ENCODE measurements around the gene FGF2.
A peak's percentile ranks its signal among the peaks of the same experiment; 100 is the strongest.

Gene FGF2

DNA sequence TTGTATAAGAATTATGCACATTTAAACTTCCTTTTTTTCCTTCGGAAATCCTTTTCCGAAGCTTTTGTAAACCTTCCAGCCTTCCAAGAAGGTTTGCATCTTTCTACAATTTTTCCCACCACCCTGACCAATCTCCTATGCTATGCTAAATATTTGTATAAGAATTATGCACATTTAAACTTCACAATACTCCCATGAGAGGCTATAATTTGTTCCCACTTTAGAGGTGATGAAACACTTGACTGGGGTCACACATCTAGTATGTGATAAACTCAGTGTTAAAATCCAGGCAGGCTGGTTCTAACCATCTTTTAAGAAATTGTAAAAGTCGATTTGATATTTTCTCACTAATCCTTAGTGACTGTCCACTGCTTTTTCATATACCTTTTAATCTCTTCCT lies 73.7 kb downstream of the FGF2 start:
- no peak for DNase-seq (ENCODE audit: low read depth)
- TF ChIP-seq, protein P1, sequence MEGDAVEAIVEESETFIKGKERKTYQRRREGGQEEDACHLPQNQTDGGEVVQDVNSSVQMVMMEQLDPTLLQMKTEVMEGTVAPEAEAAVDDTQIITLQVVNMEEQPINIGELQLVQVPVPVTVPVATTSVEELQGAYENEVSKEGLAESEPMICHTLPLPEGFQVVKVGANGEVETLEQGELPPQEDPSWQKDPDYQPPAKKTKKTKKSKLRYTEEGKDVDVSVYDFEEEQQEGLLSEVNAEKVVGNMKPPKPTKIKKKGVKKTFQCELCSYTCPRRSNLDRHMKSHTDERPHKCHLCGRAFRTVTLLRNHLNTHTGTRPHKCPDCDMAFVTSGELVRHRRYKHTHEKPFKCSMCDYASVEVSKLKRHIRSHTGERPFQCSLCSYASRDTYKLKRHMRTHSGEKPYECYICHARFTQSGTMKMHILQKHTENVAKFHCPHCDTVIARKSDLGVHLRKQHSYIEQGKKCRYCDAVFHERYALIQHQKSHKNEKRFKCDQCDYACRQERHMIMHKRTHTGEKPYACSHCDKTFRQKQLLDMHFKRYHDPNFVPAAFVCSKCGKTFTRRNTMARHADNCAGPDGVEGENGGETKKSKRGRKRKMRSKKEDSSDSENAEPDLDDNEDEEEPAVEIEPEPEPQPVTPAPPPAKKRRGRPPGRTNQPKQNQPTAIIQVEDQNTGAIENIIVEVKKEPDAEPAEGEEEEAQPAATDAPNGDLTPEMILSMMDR (conservative IDR thresholded peaks at IDR 0.05; ENCODE audit: low read depth, low read length), result no peak

DNA sequence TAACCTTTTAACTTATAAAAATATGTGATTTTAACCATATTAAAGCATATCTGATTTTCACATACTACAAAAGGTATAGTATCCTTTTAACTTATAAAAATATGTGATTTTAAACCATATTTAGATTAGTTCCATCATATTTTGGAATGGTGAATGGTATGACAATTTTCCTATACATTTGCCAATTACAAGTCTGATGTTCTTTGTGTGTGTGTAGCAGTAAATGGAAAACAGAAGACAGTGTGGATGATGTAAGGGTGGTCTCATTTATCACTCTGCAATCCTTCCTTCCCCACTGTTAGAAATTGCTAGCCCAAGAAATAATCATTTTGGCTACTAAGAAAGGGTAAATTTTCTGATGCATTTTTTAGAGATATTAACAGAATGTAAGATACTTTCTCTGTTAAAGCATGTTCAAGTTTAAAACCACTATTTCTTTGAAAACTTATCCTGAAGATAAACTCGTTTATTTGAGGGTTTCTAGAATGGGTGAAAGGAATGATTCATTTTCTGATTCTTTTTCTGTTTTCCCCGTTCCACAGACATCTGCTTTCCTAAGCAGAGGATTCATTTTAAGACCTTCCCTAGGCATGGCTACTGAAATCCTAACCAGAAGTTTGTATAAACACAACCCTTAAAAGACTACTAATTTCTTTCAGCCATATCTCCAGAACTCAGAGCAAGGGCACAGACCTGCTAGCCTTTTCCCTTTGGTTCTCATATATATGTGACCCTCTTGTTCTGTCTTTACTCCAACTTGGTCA lies 74.8 kb downstream of the FGF2 start:
- TF ChIP-seq, protein P1 (conservative IDR thresholded peaks at IDR 0.05; ENCODE audit: low read depth, low read length), result no peak
- no peak overlapping the region for H3K4me3 ChIP-seq (ENCODE audit: low read depth, low read length)
- no peak for DNase-seq (ENCODE audit: low read depth)

More for the DNA sequence above, 73.7 kb downstream of the FGF2 start:
- no peak overlapping the region for H3K4me3 ChIP-seq (ENCODE audit: low read depth, low read length)

DNA sequence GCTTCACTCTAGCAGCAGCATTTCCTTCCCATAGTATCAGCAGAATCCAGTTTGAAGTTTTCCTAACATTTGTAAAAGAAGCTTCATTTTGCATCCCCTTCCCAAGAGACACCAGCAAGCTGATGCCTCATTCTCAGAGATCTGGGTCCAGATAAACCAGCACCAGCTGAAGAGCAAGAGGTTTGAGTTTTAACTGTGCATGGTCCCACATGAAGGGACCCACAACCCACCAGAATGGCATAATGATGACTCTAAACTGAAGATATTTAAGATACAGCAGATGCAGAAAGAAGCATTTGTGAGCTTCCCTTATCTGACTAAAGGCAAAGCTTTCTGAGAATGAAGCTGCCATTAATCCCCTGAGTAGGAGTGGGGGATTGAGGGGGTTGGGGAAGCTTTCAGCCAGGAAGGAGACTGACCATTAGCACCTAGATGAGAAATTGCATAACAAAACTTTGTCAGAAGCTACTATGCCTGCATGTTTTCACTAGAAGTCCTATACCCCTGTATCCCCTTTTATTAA lies 77.2 kb downstream of the FGF2 start:
- no peak for DNase-seq (ENCODE audit: low read depth)
- H3K4me3 ChIP-seq (ENCODE audit: low read depth, low read length), result no peak overlapping the region
- TF ChIP-seq, protein P1 (conservative IDR thresholded peaks at IDR 0.05; ENCODE audit: low read depth, low read length), result no peak

DNA sequence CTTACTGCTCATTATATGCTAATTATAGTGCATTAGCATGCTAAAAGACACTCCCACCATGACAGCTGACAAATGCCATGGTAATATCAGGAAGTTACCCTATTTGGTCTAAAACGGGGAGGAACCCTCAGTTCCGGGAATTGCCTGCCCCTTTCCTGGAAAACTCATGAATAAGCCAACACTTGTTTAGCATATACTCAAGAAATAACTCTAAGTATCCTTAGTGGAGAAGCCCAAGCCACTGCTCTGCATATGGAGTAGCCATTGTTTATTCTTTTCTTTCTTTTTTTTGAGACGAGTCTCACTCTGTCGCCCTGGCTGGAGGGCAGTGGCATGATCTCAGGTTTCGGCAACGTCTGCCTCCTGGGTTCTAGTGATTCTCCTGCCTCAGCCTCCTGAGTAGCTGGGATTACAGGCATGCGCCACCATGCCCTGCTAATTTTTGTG lies 80.3 kb downstream of the FGF2 start:
- no peak overlapping the region for H3K4me3 ChIP-seq (ENCODE audit: low read depth, low read length)
- DNase-seq (ENCODE audit: low read depth), result no peak
- TF ChIP-seq, protein P1 (conservative IDR thresholded peaks at IDR 0.05; ENCODE audit: low read depth, low read length), result no peak

DNA sequence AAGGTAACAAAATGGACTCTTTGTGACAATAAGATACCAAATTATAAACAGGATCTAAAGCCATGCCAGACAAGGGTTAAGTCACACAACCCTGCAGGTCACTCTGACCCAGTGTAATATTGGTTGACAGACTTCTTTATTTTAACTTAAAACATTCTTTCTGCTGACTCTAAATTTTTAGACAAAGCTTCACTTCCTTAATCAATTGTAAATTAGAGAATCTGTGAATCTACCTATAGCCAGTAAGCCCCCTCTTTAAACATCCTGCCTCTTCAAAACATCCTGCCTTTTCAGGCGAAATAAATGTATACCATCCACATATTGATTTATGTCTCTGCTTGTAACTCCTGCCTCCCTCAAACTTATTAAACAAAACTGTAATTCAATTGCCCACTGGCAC lies 81.6 kb downstream of the FGF2 start:
- TF ChIP-seq, protein P1 (conservative IDR thresholded peaks at IDR 0.05; ENCODE audit: low read depth, low read length), result no peak
- no peak overlapping the region for H3K4me3 ChIP-seq (ENCODE audit: low read depth, low read length)
- DNase-seq (ENCODE audit: low read depth), result no peak

DNA sequence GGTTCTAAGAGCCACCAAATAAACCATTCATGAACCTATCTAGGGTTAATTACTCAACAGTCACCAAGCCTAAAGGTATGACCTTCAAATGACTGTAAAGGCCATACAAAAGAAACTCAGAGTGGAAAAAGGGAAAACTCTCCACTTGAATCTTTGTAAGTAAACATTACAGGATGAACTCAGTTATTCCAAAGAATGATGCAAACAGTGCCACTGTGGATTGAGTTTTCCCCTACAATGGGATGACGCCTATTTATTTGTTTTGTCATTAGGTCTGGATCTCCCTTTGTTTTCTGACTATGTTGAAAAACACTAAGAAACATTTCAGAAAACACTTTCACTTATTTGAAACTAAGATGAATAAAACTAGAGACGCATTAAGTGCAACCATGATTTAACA lies 83.1 kb downstream of the FGF2 start:
- no peak overlapping the region for H3K4me3 ChIP-seq (ENCODE audit: low read depth, low read length)
- TF ChIP-seq, protein P1 (conservative IDR thresholded peaks at IDR 0.05; ENCODE audit: low read depth, low read length), result no peak
- DNase-seq (ENCODE audit: low read depth), result no peak

DNA sequence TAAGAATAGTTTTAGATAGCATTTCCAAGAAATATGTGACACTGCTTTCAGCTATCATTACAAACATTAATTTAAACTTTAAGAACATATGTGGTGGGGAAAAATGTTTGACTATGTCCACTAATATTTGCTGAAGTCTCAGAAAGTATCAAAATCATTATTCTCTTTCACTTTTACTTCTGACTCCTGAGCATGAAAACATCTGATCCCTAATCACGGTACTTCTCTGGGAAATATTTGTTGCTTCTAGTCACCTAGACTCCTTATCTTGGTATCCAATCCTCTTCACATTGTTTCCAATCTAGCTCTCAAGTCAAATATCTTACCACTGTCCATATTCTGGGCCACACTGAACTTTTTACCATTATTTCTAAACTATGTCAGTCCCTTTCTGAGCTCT lies 85.0 kb downstream of the FGF2 start:
- H3K4me3 ChIP-seq (ENCODE audit: low read depth, low read length), result no peak overlapping the region
- TF ChIP-seq, protein P1 (conservative IDR thresholded peaks at IDR 0.05; ENCODE audit: low read depth, low read length), result no peak
- peak; percentile 40 for DNase-seq (ENCODE audit: low read depth)

All from choroid plexus epithelial cell (primary cell).